OCI-LY1 (cell line): ENCODE results near the gene KEL.

Experiments used
- CTCF ChIP-seq: fragments of 200-600 bp; sonication (generic), shearing (Covaris generic); IDR thresholded peaks from 2 replicates; pipeline ENCODE4 v1.5.1; 2017; ENCODE audit warnings: mild to moderate bottlenecking, antibody characterized with exemption, low read length, moderate library complexity, mixed read lengths
- EZH2 ChIP-seq: fragments of 200-600 bp; sonication (generic), shearing (Covaris generic); IDR thresholded peaks from 2 replicates; pipeline ENCODE4 v1.8.0; 2017; ENCODE audit warnings: borderline replicate concordance, mixed run types, mild to moderate bottlenecking, antibody characterized with exemption, low read length, moderate library complexity, mixed read lengths

- TF ChIP-seq CTCF: no peak
- no peak for TF ChIP-seq EZH2
These were observed 21.1 kb downstream of the KEL start for GRCh38 chr7:142940966-142941535.
